T-helper 9 cell (primary cell): ENCODE measurements around the gene PWP1.

Source experiments
- DNase-seq: peaks from one replicate; pipeline ENCODE4 v3.0.0-alpha.2; 2020
- total RNA-seq, 2 donors: gene quantifications; one replicate each; lab custom pipeline; 2026; lab: John Stamatoyannopoulos, UW

The PWP1 gene
- 25.6 to 87.6 reads per million in 2 donors for total RNA-seq

- DNase-seq, result peak; percentile 97
Observed at GRCh38 chr12:107685360-107686248, at the start of gene PWP1. TSS of gene PWP1 (plus strand) at chr12:107685799. CDS start at chr12:107685900, 101 bp downstream.

GRCh38 chr12:107641154-107641553, 44.4 kb upstream of the PWP1 start:
- no peak for DNase-seq

DNA sequence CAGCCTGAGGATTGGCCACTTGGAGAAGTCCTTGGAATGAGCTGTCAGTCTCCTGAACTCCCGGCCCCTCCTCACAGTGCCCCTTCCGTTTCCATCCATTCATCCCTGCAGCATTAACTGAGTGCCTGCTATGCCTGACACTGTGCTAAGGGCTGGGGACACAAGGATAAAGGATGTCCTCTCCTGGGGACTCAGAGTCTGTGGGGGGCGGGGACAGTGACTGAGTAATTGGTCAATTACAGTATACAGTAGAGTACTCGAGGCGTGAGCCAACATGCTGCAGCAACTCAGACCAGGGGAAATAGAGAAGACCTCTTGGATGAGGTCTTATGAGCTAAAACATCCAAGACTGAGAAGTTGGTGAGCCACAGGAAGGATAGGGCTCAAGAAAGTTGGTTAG, 43.4 kb upstream of the PWP1 start:
- no peak for DNase-seq

GRCh38 chr12:107645630-107646333, 39.8 kb upstream of the PWP1 start:
- no peak for DNase-seq

- DNase-seq, result no peak
Observed at GRCh38 chr12:107646436-107646835, 39.2 kb upstream of the PWP1 start.

DNA sequence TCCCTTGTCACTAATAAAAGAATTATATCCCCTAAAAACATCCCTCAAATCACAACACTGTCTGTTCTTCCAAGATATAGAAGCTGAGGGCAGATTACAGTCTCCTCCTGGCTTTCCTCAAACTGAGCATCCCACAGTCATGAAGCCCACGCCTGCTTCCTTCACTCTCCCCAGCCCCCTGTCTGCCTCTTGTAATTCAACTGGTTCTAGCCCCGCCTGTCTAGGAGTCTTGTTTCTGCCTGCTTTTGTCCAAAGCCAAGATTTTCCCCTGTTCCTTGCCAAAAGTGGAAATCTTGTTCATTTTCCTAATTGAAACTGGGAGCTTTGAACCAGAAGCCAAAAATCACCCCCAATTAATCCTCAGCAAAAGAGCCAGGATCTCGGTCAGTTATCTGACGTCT, 35.9 kb upstream of the PWP1 start:
- no peak for DNase-seq

DNA sequence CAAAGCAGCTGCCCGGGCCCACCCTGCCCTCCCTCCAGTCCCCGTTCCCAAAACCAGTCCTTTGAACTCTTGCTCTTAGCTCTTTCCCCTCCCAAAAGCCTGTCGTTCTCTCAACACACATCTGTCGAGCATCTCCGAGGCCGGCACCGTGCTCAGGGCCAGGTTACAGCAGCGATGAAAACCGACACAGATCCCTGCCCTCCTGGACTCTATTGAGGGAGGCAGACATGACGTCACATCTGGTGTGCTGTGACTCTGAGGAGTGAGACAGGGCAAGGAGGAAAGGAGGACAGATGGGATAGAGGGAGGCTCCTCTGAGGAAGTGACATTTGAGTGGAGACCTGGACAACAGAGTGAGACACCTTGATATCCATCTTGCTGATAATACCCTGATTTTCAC, 34.6 kb upstream of the PWP1 start:
- no peak for DNase-seq

- no peak for DNase-seq
Observed at GRCh38 chr12:107651571-107652449, 33.8 kb upstream of the PWP1 start.

- DNase-seq, result no peak
Observed at GRCh38 chr12:107653519-107653918, 32.1 kb upstream of the PWP1 start.

DNA sequence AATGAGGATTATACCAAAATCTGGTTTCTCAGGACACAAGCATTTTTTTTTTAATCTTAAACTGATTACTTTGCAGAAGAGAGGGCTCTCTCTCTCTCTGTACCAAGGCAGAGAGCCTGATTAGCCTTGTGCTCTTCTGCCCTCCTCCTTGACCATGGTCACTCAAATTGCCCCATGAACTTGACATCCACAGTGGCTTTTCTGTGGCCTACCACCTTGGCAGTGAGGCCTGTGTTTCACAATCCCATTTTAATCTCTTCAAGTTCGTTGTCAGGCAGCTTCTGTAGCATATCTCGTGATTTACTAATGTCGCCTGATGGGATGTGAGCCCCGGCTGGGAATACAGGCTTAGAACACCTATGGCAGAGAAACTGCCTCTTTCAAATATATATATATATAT, 30.7 kb upstream of the PWP1 start:
- DNase-seq, result no peak

DNA sequence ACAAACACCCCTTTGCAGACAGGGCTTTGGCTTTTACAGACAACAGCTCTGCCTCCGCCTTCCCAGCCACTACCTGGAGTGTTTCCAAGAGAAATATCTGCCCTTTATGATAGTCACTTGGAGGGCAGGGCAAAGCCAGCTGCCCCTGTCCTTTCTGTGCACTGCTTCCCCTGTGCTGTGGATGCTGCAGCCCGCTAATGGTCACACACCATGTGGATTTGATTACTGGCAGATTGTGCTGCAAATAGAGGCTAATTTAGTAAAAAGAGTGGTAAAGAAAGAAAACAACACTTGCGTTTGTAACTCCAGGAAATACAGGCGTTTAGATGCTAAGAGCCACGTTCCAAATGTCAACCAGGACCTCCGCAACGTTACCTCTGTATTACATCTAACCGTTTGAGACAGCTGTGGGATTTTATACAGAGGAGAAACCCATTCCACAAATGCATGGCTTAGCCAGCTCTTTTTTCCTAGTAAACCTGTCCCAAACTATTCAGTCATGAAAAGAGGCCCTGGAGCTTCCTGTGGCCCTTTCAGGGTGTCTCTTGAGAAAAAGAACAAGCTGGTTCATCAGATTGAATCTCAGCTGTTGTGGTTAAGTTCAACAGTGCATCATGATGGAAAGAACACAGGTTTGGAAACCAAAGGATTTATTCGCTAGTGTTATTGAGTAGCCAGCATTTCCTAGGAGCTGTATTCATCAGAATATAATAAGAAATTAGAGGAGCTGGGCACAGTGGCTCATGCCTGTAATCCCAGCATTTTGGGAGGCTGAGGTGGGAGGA, 30.1 kb upstream of the PWP1 start:
- DNase-seq, result no peak

GRCh38 chr12:107656302-107656701, 29.3 kb upstream of the PWP1 start:
- no peak for DNase-seq

- no peak for DNase-seq
Observed at GRCh38 chr12:107657133-107657532, 28.5 kb upstream of the PWP1 start.

DNA sequence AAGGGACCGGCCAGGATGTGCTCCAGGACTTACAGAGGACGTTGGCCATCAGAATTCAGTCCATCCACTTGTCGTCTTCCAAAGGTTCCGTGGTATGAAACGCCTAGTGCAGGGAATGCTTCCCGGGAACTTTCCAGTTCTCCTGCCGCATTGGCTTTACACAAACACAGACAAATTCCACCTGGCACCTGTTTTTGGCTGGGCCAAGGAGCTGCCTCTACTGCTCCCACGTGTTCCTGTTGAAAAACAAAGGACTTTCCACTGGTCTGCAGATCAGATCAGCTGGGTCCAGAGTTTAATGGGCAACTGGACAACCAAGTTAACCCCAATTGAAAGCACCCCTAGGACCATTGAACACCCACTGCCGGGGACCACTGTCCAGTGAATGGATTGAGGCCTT, 28.0 kb upstream of the PWP1 start:
- DNase-seq, result no peak

- no peak for DNase-seq
Observed at GRCh38 chr12:107660235-107660634, 25.4 kb upstream of the PWP1 start.

DNA sequence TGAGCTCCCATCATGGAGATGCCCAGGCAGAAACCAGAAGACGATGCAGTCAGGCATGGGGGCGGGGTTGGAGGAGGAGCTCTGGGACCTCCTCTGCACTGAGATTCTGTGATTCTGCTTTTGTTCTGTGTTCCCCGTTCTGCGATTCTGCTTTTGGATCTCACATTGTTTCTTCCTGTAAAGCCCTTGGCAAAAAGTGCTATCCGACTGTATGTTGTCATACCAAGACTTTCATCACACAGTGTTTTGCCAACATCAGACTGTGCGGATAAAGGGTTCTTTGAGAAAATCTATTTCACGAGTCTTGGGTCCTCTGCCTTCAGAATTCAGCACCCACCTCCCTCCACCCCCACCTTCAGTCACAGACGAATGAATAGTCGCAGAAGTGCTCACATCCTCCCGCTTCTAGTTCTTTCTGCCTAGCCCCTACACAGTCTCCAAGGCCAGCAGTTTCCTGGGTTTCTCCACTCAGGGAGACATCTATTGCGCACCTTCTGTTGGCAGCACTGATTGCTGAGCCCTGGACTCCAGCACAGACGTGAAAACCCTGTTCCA, 24.7 kb upstream of the PWP1 start:
- no peak for DNase-seq

DNA sequence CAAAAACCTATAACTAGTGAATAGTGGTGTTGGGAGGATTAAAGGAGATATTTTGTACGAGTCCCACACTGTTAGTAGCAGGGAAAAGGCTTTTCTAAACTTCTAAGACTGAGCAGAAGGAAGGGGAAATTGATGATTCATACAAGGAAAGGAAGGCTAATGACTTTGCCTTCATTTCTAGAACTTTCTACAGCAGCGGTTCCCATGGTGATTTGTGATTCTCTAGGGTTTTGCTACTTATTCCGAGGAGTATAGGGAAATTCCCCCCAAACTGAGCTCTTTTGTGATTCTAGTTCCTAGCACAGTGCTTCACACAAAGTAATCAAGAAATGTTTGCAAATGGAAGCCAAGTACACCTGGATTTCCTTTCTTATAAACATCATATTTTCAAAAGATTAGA, 23.8 kb upstream of the PWP1 start:
- no peak for DNase-seq

DNA sequence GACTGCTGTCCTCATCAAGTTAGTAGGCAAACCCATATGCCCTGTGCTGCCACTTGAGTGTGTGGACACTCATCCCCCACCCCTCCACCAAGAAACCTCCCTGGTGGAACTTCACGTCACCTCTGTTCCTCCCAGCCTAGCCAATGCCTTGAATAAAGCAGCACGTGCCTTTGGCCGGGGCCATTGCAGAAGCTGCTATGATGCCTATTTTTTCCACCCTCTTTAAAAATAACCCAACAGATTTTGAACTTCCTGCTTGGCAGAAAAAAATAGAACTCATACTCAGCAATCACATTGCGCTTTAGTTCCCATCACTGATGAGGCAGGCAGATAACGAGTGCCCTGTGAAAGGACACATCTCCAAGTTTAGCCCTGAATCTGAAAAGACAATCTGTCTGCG, 23.1 kb upstream of the PWP1 start:
- no peak for DNase-seq

DNA sequence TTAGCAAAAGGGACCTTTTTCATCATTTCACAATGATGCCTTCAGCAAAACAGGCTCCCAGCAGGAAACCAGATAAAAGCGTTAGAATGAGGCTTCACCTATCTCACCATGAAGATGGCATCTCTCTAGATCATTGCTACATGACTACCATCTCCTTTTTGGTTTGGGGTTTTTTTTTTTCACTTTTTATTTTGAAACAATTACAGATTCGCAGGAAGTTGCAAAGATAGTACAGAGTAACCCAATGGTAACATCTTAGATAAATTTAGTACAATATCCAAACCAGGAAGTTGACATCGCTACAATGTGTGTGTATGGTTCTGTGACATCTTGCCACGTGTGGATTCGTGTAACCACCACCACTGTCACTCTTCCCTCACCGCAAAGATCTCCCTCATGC, 22.3 kb upstream of the PWP1 start:
- no peak for DNase-seq

DNA sequence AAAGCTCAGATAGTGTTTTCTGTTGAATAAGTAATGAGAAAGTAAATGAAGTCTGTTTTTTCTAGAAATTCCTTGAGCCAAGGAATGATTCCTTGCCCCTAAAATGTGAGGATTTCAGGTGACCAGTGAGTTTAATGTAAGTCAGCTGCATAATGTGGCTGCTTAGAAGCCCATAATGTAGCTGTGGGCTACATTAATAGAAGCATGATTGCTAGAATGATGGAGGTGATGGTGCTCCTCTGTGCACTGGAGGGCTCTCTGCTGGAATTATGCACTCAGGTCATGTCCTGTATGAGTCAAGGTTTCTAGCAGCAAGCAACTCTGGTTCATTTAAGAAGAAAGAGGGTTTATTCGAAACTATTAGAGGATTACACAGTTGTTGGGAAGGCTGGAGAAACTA, 19.6 kb upstream of the PWP1 start:
- DNase-seq, result no peak

GRCh38 chr12:107667464-107667863, 18.1 kb upstream of the PWP1 start:
- no peak for DNase-seq
